LoVo (cell line): ENCODE measurements around the gene TBC1D1.
"Not testable (repeated sequence)": the region's sequence is repeated elsewhere in the genome, so short reads cannot be mapped to it uniquely, and the experiment has no call there.

Experiments
- DNase-seq: peaks from one replicate; pipeline ENCODE4 v3.0.0-alpha.2; 2016; ENCODE audit warnings: low spot score

The TBC1D1 gene

GRCh38 chr4:37889849-37890800, 759 bp upstream of the TBC1D1 start:
- peak; percentile 19 for DNase-seq

- peak; percentile 30 for DNase-seq
These were observed 626 bp downstream of the TBC1D1 start for GRCh38 chr4:37891260-37892159.

- no peak for DNase-seq
These were observed 1.8 kb downstream of the TBC1D1 start for GRCh38 chr4:37892641-37893040.

GRCh38 chr4:37893164-37893563, 2.3 kb downstream of the TBC1D1 start:
- no peak for DNase-seq

- DNase-seq = no peak
These were observed 4.4 kb downstream of the TBC1D1 start for GRCh38 chr4:37895271-37895670.

GRCh38 chr4:37896206-37896860, 5.4 kb downstream of the TBC1D1 start:
- DNase-seq = no peak

- DNase-seq = no peak
These were observed 11.3 kb downstream of the TBC1D1 start for GRCh38 chr4:37902212-37902611.

GRCh38 chr4:37902738-37903693, 12.1 kb downstream of the TBC1D1 start:
- no peak for DNase-seq

- no peak for DNase-seq
These were observed 13.0 kb downstream of the TBC1D1 start for GRCh38 chr4:37903901-37904300.

- DNase-seq = no peak
These were observed 13.9 kb downstream of the TBC1D1 start for GRCh38 chr4:37904824-37905223.

- DNase-seq = no peak
These were observed 14.8 kb downstream of the TBC1D1 start for GRCh38 chr4:37905533-37906169.

GRCh38 chr4:37908488-37909331, 17.8 kb downstream of the TBC1D1 start:
- no peak for DNase-seq

- DNase-seq = no peak
These were observed 18.6 kb downstream of the TBC1D1 start for GRCh38 chr4:37909332-37910090.

- DNase-seq = no peak
These were observed 19.2 kb downstream of the TBC1D1 start for GRCh38 chr4:37910091-37910486.

- DNase-seq = no peak
These were observed 23.7 kb downstream of the TBC1D1 start for GRCh38 chr4:37914539-37914938.

- DNase-seq = no peak
These were observed 26.5 kb downstream of the TBC1D1 start for GRCh38 chr4:37917388-37917787.

- no peak for DNase-seq
These were observed 27.8 kb downstream of the TBC1D1 start for GRCh38 chr4:37918653-37919052.

GRCh38 chr4:37922328-37922727, 31.4 kb downstream of the TBC1D1 start:
- DNase-seq = no peak

- DNase-seq = not testable (repeated sequence)
These were observed 32.2 kb downstream of the TBC1D1 start for GRCh38 chr4:37923089-37923488.
